K562 (cell line): ENCODE measurements around the gene ELF2. TPM values are rescaled to one million over a fixed set of nuclear protein-coding genes. Genes with fewer than 3 reads are reported as not detected.

Source experiments
- EP300 ChIP-seq: IDR thresholded peaks from 2 replicates; pipeline ENCODE4 v1.6.1; 2012; ENCODE audit warnings: low read length, improper control_type of control experiment
- ETS1 ChIP-seq: conservative IDR thresholded peaks from 2 replicates; pipeline ENCODE4 v1.6.1; 2011; ENCODE audit warnings: low read depth, mild to moderate bottlenecking, low read length; ENCODE audit not compliant: control insufficient read depth
- ETV5 ChIP-seq: sonication (generic); formaldehyde crosslinking; IDR thresholded peaks from 2 replicates; pipeline ENCODE4 v1.4.0; 2020; ENCODE audit warnings: low read depth, mild to moderate bottlenecking, missing genetic modification reagents
- ILF3 ChIP-seq: fragments of 450-650 bp; IDR thresholded peaks from 2 replicates; pipeline ENCODE4 v1.6.1; 2018; ENCODE audit warnings: antibody characterized with exemption, mild to moderate bottlenecking, moderate library complexity, borderline replicate concordance
- KDM2B ChIP-seq: fragments of 250-450 bp; sonication (Bioruptor Pico); IDR thresholded peaks from 2 replicates; pipeline ENCODE4 v1.8.0; 2021; ENCODE audit warnings: mild to moderate bottlenecking, moderate library complexity
- LCOR ChIP-seq: sonication (generic); formaldehyde crosslinking; IDR thresholded peaks from 2 replicates; pipeline ENCODE4 v1.8.0; 2022; ENCODE audit warnings: mild to moderate bottlenecking, missing genetic modification reagents
- POLR2B ChIP-seq: fragments of 450-650 bp; IDR thresholded peaks from 2 replicates; pipeline ENCODE4 v1.6.1; 2018; ENCODE audit warnings: low read depth; ENCODE audit not compliant: partially characterized antibody
- RNF219 ChIP-seq: fragments of 250-450 bp; sonication (Bioruptor Pico); IDR thresholded peaks from 2 replicates; pipeline ENCODE4 v1.5.0; 2022; ENCODE audit warnings: mild to moderate bottlenecking
- SMAD4 ChIP-seq: fragments of 250-450 bp; sonication (Bioruptor Pico); conservative IDR thresholded peaks from 2 replicates; pipeline ENCODE4 v1.8.0; 2021; ENCODE audit warnings: inconsistent platforms, mild to moderate bottlenecking, moderate library complexity
- SMARCE1 ChIP-seq: fragments of 450-650 bp; IDR thresholded peaks from 2 replicates; pipeline ENCODE4 v1.7.1; 2016; ENCODE audit warnings: mild to moderate bottlenecking
- TAF1 ChIP-seq: IDR thresholded peaks from 2 replicates; pipeline ENCODE4 v1.6.1; 2011; ENCODE audit warnings: mild to moderate bottlenecking, low read length, moderate library complexity; ENCODE audit not compliant: insufficient read depth, control insufficient read depth, severe bottlenecking; ENCODE audit errors: extremely low read depth
- ZNF282 ChIP-seq: sonication (generic); formaldehyde crosslinking; IDR thresholded peaks from 2 replicates; pipeline ENCODE4 v1.8.1; 2023; ENCODE audit warnings: missing genetic modification reagents
- ZNF318 ChIP-seq, 2 experiments: fragments of 450-650 bp; IDR thresholded peaks; 2 replicates each; pipeline ENCODE4 v1.6.1; 2016; ENCODE audit warnings: mild to moderate bottlenecking in 2 of 2, borderline replicate concordance in 1 of 2, low read depth in 1 of 2, moderate library complexity in 1 of 2
- ZNF354B ChIP-seq: fragments of 250-450 bp; sonication (Bioruptor Pico); IDR thresholded peaks from 2 replicates; pipeline ENCODE4 v1.4.0; 2020
- polyA plus RNA-seq, 8 experiments: library from polyadenylated mRNA; depleted of rRNA in 4 of 8; stranded (reverse) in 5 of 8; unstranded in 3 of 8; fragments of >200 nt; fragmentation: Nextera tagmentation in 2 of 8; fragmentation: Illumina TruSeq in 1 of 8; extraction: Ambion mirVana in 2 of 8; extraction: Trizol in 1 of 8; gene quantifications; 2 replicates each; pipeline versions ENCODE4 v1.2.1 to v1.2.3, GENCODE V29; 2011 to 2014; ENCODE audit warnings: inconsistent platforms in 1 of 8, missing spikeins in 1 of 8
- total RNA-seq, 7 experiments: library from RNA; depleted of rRNA in 6 of 7; stranded (reverse); fragments of >200 nt in 6 of 7; fragmentation: Illumina TruSeq in 2 of 7; extraction: Trizol in 2 of 7; gene quantifications; 2 replicates each; pipeline versions ENCODE4 v1.2.1 to v1.2.3, GENCODE V29; 2011 to 2021; ENCODE audit warnings: low replicate concordance in 1 of 7

ELF2 gene
- total and polyA plus RNA-seq, 9 of the 15 experiments (the other 6 are each of a cell fraction or from before 2014, with no cell fraction given): 9.4 to 58.7 (median 41.6) TPM

- TF ChIP-seq ZNF318 (IDR thresholded peaks at IDR 0.05; ENCODE audit: borderline replicate concordance in 1 of 2, low read depth in 1 of 2) (no peak), ZNF282 (CRISPR knock-in tag) (no peak), SMAD4 (CRISPR knock-in tag) (0 out of 2 replicates have a peak, but pooled peaks have one; percentile 59), ETV5 (no peak), LCOR (CRISPR knock-in tag) (no peak), KDM2B (CRISPR knock-in tag) (no peak), ETS1 (peak; percentile 27), POLR2B (peak; percentile 85), RNF219 (CRISPR knock-in tag) (no peak), EP300 (peak; percentile 63; the same call in 1 of the 2 replicates), SMARCE1 (0 out of 2 replicates have a peak, but pooled peaks have one; percentile 48), TAF1 (peak; percentile 91), ILF3 (peak; percentile 81; the same call in 1 of the 2 replicates), ZNF354B (CRISPR knock-in tag) (no peak)
Measured at GRCh38 chr4:139177869-139178619, 1.0 kb upstream of the ELF2 start (continued).
